Natural killer cell (primary cell): ENCODE measurements around the gene USP9X. TPM values are rescaled to one million over a fixed set of nuclear protein-coding genes. Genes with fewer than 3 reads are reported as not detected.

ENCODE experiments used
- ATAC-seq, 3 donors: fragments of 150-1000 bp in 2 of 3; fragments of 200-7000 bp in 1 of 3; cut with Tn5 transposase; 1 replicate in 1 of 3; 2 replicates in 2 of 3; pipeline ENCODE4 v1.10.0; 2021; ENCODE audit warnings: mild to moderate bottlenecking in 2 of 3, moderate library complexity in 2 of 3
- DNase-seq, 2 donors: peaks; one replicate each; pipeline versions ENCODE4 v3.0.0 to v3.0.0-alpha.2; 2013 to 2021; ENCODE audit warnings: mixed read lengths in 1 of 2
- H3K27ac ChIP-seq: one replicate; pipeline ENCODE4 v1.5.1; 2013; ENCODE audit warnings: mild to moderate bottlenecking, low read length
- H3K27me3 ChIP-seq: one replicate; pipeline ENCODE4 v1.6.1; 2013; ENCODE audit warnings: low read length; ENCODE audit not compliant: control insufficient read depth, insufficient read depth
- H3K36me3 ChIP-seq: one replicate; pipeline ENCODE4 v1.6.1; 2013; ENCODE audit warnings: low read length; ENCODE audit not compliant: control insufficient read depth, insufficient read depth
- H3K4me1 ChIP-seq: one replicate; pipeline ENCODE4 v1.6.1; 2013; ENCODE audit warnings: low read length; ENCODE audit not compliant: control insufficient read depth, insufficient read depth
- H3K4me3 ChIP-seq: one replicate; pipeline ENCODE4 v1.5.1; 2013; ENCODE audit warnings: low read length
- H3K9me3 ChIP-seq: one replicate; pipeline ENCODE4 v1.6.1; 2013; ENCODE audit warnings: low read length; ENCODE audit not compliant: control insufficient read depth, insufficient read depth
- H3K27ac Mint-ChIP-seq, 2 donors: one replicate each; pipeline ENCODE4 v1.8.0; 2022; ENCODE audit warnings: mild to moderate bottlenecking in 2 of 2, mixed read lengths in 2 of 2, moderate library complexity in 1 of 2
- H3K27me3 Mint-ChIP-seq, 2 donors: one replicate each; pipeline ENCODE4 v1.8.0; 2022; ENCODE audit warnings: low read depth in 2 of 2, mixed read lengths in 2 of 2
- H3K36me3 Mint-ChIP-seq: one replicate; pipeline ENCODE4 v1.8.0; 2022; ENCODE audit warnings: mixed read lengths
- H3K4me1 Mint-ChIP-seq, 2 donors: one replicate each; pipeline ENCODE4 v1.8.0; 2022; ENCODE audit warnings: mixed read lengths in 2 of 2
- H3K4me3 Mint-ChIP-seq: one replicate; pipeline ENCODE4 v1.8.0; 2022; ENCODE audit warnings: mild to moderate bottlenecking, moderate library complexity, mixed read lengths
- H3K9me3 Mint-ChIP-seq, 2 donors: one replicate each; pipeline ENCODE4 v1.8.0; 2022; ENCODE audit warnings: mixed read lengths in 2 of 2
- WGBS: methylation state at CpG from one replicate; pipeline ENCODE4 v1.1.7; 2013; ENCODE audit warnings: missing lambda C conversion rate; ENCODE audit not compliant: insufficient coverage; 5-methylcytosine and 5-hydroxymethylcytosine counted together
- intact Hi-C: fragments of 100-400 bp; cut with micrococcal nuclease; formaldehyde crosslinking; loops from one replicate; pipeline ENCODE4 v1.14.2; 2022
- total RNA-seq, 4 donors: library from RNA; stranded (reverse); fragments of 120-200 nt in 1 of 4; gene quantifications; one replicate each; pipeline versions ENCODE4 v1.2.3 to v1.2.4, GENCODE V29; 2013 to 2022
- TF ChIP-seq, protein P1 (sequence below): fragments of 200-600 bp; IDR thresholded peaks from one replicate; pipeline ENCODE4 v1.8.0; 2022; ENCODE audit warnings: antibody characterized with exemption

The USP9X gene
- total RNA-seq, 3 donors from 2014 or later (not counting 1 experiment from before 2014, with no cell fraction given): 76.3 to 87.4 (median 81.9) TPM

DNA sequence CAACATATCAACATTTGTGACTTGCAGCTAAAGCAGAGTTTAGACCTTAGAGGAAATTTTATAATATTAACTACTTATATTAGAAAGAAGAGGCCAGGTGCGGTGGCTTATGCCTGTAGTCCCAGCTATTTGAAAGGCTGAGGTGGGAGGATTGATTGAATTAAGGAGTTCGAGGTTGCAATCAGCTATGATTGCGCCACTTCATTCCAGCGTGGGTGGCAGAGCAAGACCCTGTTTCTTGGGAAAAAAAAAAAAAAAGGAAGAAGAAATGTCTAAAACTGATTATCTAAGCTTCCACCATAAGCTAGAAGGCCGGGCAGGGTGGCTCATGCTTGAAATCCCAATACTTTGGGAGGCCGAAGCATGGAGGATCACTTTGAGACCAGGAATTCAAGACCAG lies 42.0 kb upstream of the USP9X start:
- Histone ChIP-seq H3K9me3 (no peaks in the 10 kb centered on the region), H3K4me3 (no peak overlapping the region), H3K27ac (no peak overlapping the region), H3K36me3 (no peaks in the 10 kb centered on the region), H3K27me3 (no peaks in the 10 kb centered on the region), H3K4me1 (no peaks in the 10 kb centered on the region)
- WGBS: 100% methylated on average over 4 of the region's 6 CpGs
- peaks cover 0 to 39% of the 10 kb centered on the region in 2 donors for H3K27me3 Mint-ChIP-seq
- no peaks in the 10 kb centered on the region for H3K36me3 Mint-ChIP-seq
- H3K4me3 Mint-ChIP-seq: no peak overlapping the region
- DNase-seq: no peak
- TF ChIP-seq, protein P1, sequence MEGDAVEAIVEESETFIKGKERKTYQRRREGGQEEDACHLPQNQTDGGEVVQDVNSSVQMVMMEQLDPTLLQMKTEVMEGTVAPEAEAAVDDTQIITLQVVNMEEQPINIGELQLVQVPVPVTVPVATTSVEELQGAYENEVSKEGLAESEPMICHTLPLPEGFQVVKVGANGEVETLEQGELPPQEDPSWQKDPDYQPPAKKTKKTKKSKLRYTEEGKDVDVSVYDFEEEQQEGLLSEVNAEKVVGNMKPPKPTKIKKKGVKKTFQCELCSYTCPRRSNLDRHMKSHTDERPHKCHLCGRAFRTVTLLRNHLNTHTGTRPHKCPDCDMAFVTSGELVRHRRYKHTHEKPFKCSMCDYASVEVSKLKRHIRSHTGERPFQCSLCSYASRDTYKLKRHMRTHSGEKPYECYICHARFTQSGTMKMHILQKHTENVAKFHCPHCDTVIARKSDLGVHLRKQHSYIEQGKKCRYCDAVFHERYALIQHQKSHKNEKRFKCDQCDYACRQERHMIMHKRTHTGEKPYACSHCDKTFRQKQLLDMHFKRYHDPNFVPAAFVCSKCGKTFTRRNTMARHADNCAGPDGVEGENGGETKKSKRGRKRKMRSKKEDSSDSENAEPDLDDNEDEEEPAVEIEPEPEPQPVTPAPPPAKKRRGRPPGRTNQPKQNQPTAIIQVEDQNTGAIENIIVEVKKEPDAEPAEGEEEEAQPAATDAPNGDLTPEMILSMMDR: no peak
- intact Hi-C loops: no loop called here
- ATAC-seq: no peak
- H3K27ac Mint-ChIP-seq: no peak overlapping the region
- H3K4me1 Mint-ChIP-seq: no peaks in the 10 kb centered on the region
- no peaks in the 10 kb centered on the region for H3K9me3 Mint-ChIP-seq

GRCh38 chrX:41043674-41044345 lies 41.4 kb upstream of the USP9X start:
- Mint-ChIP-seq H3K27me3 (peaks cover 0 to 37% of the 10 kb centered on the region in 2 donors), H3K9me3 (no peaks in the 10 kb centered on the region), H3K27ac (no peak overlapping the region), H3K4me1 (no peaks in the 10 kb centered on the region), H3K36me3 (no peaks in the 10 kb centered on the region), H3K4me3 (no peak overlapping the region)
- H3K27me3 ChIP-seq: no peaks in the 10 kb centered on the region
- DNase-seq (no peak), ATAC-seq (no peak)
- intact Hi-C loops: no loop called here
- TF ChIP-seq, protein P1: no peak
- WGBS: no CpG with 5 or more reads among the region's 6 CpGs
- no peak overlapping the region for H3K27ac ChIP-seq
- no peak overlapping the region for H3K4me3 ChIP-seq
- H3K9me3 ChIP-seq: no peaks in the 10 kb centered on the region
- no peaks in the 10 kb centered on the region for H3K36me3 ChIP-seq
- no peaks in the 10 kb centered on the region for H3K4me1 ChIP-seq

GRCh38 chrX:41045960-41046567 lies 39.2 kb upstream of the USP9X start:
- Histone ChIP-seq H3K9me3 (no peaks in the 10 kb centered on the region), H3K4me1 (no peaks in the 10 kb centered on the region), H3K36me3 (no peaks in the 10 kb centered on the region), H3K27ac (no peak overlapping the region), H3K4me3 (no peak overlapping the region), H3K27me3 (no peaks in the 10 kb centered on the region)
- ATAC-seq (no peak), DNase-seq (no peak)
- no peaks in the 10 kb centered on the region for H3K9me3 Mint-ChIP-seq
- WGBS: 78% methylated on average over 2 of the region's 3 CpGs
- TF ChIP-seq, protein P1: no peak
- no peak overlapping the region for H3K4me3 Mint-ChIP-seq
- no peaks in the 10 kb centered on the region for H3K36me3 Mint-ChIP-seq
- no peaks in the 10 kb centered on the region for H3K4me1 Mint-ChIP-seq
- intact Hi-C loops: no loop called here
- peaks cover 0 to 39% of the 10 kb centered on the region in 2 donors for H3K27me3 Mint-ChIP-seq
- H3K27ac Mint-ChIP-seq: no peak overlapping the region
